ENCODE results near the gene SLC49A3. TPM values are rescaled to one million over a fixed set of nuclear protein-coding genes. Genes with fewer than 3 reads are reported as not detected.
A peak's percentile ranks its signal among the peaks of the same experiment; 100 is the strongest.

SLC49A3 gene
- total RNA-seq, 1 donor from 2014 or later: 6.2 TPM

DNA sequence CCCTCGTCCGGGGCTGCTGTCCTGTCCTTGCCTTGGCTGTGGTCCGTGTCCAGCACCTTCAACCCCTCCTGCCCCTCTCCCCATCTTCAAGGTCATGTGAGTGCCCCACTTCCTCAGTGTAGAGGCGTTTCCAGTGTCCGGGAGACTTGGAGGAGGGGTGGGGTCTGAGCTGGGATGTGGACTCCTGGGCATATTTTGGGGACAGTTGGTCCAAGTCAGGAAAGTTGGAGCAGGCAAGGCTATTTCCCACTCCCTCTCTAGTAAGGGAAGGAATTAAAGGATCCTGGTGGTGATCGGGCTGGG is 19.6 kb upstream of the SLC49A3 start:
- Mint-ChIP-seq H3K9me3 (ENCODE audit: unreplicated experiment) (no peaks in the 10 kb centered on the region), H3K27ac (ENCODE audit: unreplicated experiment) (no peak overlapping the region), H3K27me3 (ENCODE audit: low read depth, unreplicated experiment) (no peaks in the 10 kb centered on the region), H3K36me3 (ENCODE audit: low read depth, unreplicated experiment) (peaks cover 3% of the 10 kb centered on the region), H3K4me1 (ENCODE audit: low read depth, unreplicated experiment) (peaks cover 13% of the 10 kb centered on the region), H3K4me3 (ENCODE audit: unreplicated experiment) (peak overlapping the region; percentile 62)
- peak overlapping the region; percentile 60 for H3K4me2 ChIP-seq (ENCODE audit: low read length)
- H3K4me3 ChIP-seq (ENCODE audit: insufficient read depth, low read depth, low read length): no peak overlapping the region
- peaks cover 71% of the 10 kb centered on the region for H3K79me2 ChIP-seq (ENCODE audit: insufficient read depth, low read length)
- peaks cover 10% of the 10 kb centered on the region for H3K4me1 ChIP-seq (ENCODE audit: insufficient read depth, low read length)
- H4K20me1 ChIP-seq (ENCODE audit: insufficient read depth, low read length): peaks cover 57% of the 10 kb centered on the region
- no peak overlapping the region for H3K9ac ChIP-seq (ENCODE audit: low read length)
- no peaks in the 10 kb centered on the region for H3K9me3 ChIP-seq (ENCODE audit: insufficient read depth, low read depth, low read length)
- H3K27ac ChIP-seq (ENCODE audit: low read depth, low read length): no peak overlapping the region
- DNase-seq (ENCODE audit: low read depth) (no peak), FAIRE-seq (no peak)
- no peaks in the 10 kb centered on the region for H3K27me3 ChIP-seq (ENCODE audit: insufficient read depth, low read length)
- H2AFZ ChIP-seq (ENCODE audit: low read depth, low read length): no peak overlapping the region
- no peak for TF ChIP-seq EZH2 (IDR thresholded peaks at IDR 0.05; ENCODE audit: insufficient read depth, low read length)
- TF ChIP-seq, protein P1, sequence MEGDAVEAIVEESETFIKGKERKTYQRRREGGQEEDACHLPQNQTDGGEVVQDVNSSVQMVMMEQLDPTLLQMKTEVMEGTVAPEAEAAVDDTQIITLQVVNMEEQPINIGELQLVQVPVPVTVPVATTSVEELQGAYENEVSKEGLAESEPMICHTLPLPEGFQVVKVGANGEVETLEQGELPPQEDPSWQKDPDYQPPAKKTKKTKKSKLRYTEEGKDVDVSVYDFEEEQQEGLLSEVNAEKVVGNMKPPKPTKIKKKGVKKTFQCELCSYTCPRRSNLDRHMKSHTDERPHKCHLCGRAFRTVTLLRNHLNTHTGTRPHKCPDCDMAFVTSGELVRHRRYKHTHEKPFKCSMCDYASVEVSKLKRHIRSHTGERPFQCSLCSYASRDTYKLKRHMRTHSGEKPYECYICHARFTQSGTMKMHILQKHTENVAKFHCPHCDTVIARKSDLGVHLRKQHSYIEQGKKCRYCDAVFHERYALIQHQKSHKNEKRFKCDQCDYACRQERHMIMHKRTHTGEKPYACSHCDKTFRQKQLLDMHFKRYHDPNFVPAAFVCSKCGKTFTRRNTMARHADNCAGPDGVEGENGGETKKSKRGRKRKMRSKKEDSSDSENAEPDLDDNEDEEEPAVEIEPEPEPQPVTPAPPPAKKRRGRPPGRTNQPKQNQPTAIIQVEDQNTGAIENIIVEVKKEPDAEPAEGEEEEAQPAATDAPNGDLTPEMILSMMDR (IDR thresholded peaks at IDR 0.05; ENCODE audit: insufficient read depth, low read depth, low read length): no peak
- H3K36me3 ChIP-seq (ENCODE audit: insufficient read depth, low read length): peaks cover 2% of the 10 kb centered on the region

GRCh38 chr4:707929-708630 is 19.1 kb upstream of the SLC49A3 start:
- no peaks in the 10 kb centered on the region for H3K9me3 ChIP-seq (ENCODE audit: insufficient read depth, low read depth, low read length)
- Mint-ChIP-seq H3K27ac (ENCODE audit: unreplicated experiment) (no peak overlapping the region), H3K36me3 (ENCODE audit: low read depth, unreplicated experiment) (peaks cover 3% of the 10 kb centered on the region), H3K9me3 (ENCODE audit: unreplicated experiment) (no peaks in the 10 kb centered on the region), H3K27me3 (ENCODE audit: low read depth, unreplicated experiment) (peaks cover 3% of the 10 kb centered on the region), H3K4me1 (ENCODE audit: low read depth, unreplicated experiment) (peaks cover 13% of the 10 kb centered on the region), H3K4me3 (ENCODE audit: unreplicated experiment) (peak overlapping the region; percentile 66)
- DNase-seq (ENCODE audit: low read depth) (no peak), FAIRE-seq (no peak)
- H3K4me3 ChIP-seq (ENCODE audit: insufficient read depth, low read depth, low read length): no peak overlapping the region
- no peak for TF ChIP-seq EZH2 (IDR thresholded peaks at IDR 0.05; ENCODE audit: insufficient read depth, low read length)
- TF ChIP-seq, protein P1 (IDR thresholded peaks at IDR 0.05; ENCODE audit: insufficient read depth, low read depth, low read length): no peak
- H3K27ac ChIP-seq (ENCODE audit: low read depth, low read length): no peak overlapping the region
- H3K27me3 ChIP-seq (ENCODE audit: insufficient read depth, low read length): no peaks in the 10 kb centered on the region
- H3K4me2 ChIP-seq (ENCODE audit: low read length): peak overlapping the region; percentile 60
- H4K20me1 ChIP-seq (ENCODE audit: insufficient read depth, low read length): peaks cover 52% of the 10 kb centered on the region
- H2AFZ ChIP-seq (ENCODE audit: low read depth, low read length): no peak overlapping the region
- H3K36me3 ChIP-seq (ENCODE audit: insufficient read depth, low read length): peaks cover 2% of the 10 kb centered on the region
- H3K4me1 ChIP-seq (ENCODE audit: insufficient read depth, low read length): peaks cover 10% of the 10 kb centered on the region
- H3K79me2 ChIP-seq (ENCODE audit: insufficient read depth, low read length): peaks cover 66% of the 10 kb centered on the region
- H3K9ac ChIP-seq (ENCODE audit: low read length): no peak overlapping the region
